Measurements from ENCODE around the gene RHEX.

DNA sequence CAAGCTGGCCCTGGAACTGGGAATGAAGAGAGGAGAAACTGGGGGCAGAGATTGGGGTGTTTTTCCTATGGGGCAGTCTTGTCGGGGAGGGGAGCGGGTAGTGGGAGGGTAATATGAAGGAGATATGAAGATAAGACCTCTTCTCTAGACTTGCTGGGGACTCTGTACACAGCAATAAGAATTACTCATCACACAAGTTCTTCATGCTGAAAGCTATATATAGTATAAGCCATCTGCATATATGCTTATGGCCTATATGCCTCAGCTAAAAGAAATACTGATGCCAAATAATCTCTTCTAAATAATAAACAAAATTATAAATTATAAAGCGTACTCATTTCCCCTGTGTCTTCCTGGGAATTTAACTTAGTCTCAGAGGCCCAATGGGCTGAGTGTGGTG, 7.9 kb downstream of the RHEX start:
- TF ChIP-seq CTCF (IDR thresholded peaks at IDR 0.05) = no peak
- no peak for TF ChIP-seq POLR2A (IDR thresholded peaks at IDR 0.05)
